Epithelial cell of esophagus (primary cell): ENCODE results near the gene TAS2R4.
"Not testable (repeated sequence)": the region's sequence is repeated elsewhere in the genome, so short reads cannot be mapped to it uniquely, and the experiment has no call there.

ENCODE experiments used
- DNase-seq: peaks from one replicate; pipeline ENCODE4 v3.0.0; 2010; ENCODE audit warnings: low read depth
- H3K4me3 ChIP-seq: 2 replicates; pipeline ENCODE4 v1.5.1; 2011; ENCODE audit warnings: mild to moderate bottlenecking, low read length, control low read depth
- CTCF ChIP-seq: IDR thresholded peaks from 2 replicates; pipeline ENCODE4 v1.5.1; 2011; ENCODE audit warnings: low read depth, mild to moderate bottlenecking, low read length, control low read depth, inconsistent platforms; ENCODE audit not compliant: insufficient read depth; ENCODE audit errors: missing control alignments

The TAS2R4 gene

DNA sequence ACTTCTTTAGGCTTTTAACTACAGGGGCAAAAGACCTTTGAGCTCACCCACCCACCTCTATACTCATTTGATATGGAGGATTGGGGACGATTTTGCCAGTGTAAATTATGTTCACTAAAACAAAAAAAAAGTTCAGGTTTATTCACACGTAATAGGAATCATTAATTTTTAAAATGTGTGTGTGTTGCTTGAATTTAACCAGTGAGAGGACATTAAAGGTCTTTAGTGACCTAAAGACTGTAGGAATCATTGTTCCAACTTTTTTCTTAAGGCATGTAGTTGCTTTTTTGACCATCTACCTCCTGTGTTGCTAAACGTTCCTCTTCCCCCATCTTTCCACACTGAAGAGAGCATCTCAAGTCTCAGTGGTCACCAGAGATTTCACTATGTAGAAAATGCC, 37.2 kb upstream of the TAS2R4 start:
- peak overlapping the region; percentile 89 for H3K4me3 ChIP-seq
- DNase-seq = no peak
- no peak for TF ChIP-seq CTCF

DNA sequence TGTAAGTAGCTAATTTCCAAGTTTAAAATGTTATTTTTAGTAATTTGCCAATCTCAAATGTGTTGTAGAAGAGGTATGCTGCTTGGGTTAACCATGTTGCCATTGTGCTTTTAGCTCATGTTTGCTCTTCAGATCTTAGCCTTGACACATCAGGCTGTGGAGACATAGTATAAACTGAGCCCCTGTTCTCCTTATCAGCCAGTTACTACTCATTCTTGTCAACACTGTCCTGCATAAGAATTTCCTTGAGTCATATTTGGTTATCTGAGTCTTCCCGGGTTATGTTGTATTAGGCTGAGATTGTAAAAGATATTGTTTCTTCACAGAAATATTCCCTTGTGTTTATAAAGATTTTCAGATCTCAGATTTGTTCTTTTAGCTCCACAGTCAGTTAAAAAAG, 34.2 kb upstream of the TAS2R4 start:
- DNase-seq = no peak
- no peak overlapping the region for H3K4me3 ChIP-seq
- no peak for TF ChIP-seq CTCF

DNA sequence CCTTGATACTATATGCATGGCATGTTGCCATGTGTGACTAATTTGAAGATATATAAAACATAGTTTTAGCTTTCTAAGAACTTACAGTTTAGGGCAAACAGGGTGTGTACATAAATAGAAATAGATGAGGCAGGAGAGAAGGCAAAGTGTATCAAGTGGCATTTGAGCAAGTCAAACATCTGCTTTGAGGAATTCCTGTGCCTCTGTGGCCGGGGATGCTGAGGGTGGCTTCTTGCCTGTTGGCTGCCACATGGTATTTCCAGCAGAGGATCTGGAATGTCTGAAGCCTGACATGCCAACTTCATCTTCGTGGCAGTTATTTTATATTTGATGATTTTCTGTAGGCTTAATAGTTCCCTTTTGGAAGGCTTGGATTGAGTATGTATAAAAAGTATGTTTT, 32.3 kb upstream of the TAS2R4 start:
- DNase-seq = no peak
- H3K4me3 ChIP-seq = no peak overlapping the region

GRCh38 chr7:141748396-141748795, 28.1 kb upstream of the TAS2R4 start:
- H3K4me3 ChIP-seq = no peak overlapping the region
- no peak for TF ChIP-seq CTCF
- DNase-seq = no peak

More for the DNA sequence above, 32.3 kb upstream of the TAS2R4 start:
- TF ChIP-seq CTCF = no peak

DNA sequence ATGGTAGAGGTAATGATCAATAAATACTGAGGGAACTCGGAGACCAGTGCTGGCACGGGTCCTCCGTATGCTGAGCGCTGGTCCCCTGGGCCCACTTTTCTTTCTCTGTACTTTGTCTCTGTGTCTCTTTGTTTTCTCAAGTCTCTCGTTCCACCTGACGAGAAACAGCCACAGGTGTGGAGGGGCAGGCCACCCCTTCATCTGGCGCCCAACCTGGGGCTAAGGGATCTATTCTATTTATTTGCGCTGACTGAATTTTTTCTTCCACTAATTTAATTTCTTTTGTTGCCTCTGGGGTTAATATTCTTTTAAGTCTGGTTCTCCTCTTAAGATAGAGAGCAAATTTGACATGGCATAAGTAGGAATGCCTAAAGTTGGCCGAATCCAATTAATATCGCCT, 24.6 kb upstream of the TAS2R4 start:
- H3K4me3 ChIP-seq, DNase-seq: not testable (repeated sequence)

DNA sequence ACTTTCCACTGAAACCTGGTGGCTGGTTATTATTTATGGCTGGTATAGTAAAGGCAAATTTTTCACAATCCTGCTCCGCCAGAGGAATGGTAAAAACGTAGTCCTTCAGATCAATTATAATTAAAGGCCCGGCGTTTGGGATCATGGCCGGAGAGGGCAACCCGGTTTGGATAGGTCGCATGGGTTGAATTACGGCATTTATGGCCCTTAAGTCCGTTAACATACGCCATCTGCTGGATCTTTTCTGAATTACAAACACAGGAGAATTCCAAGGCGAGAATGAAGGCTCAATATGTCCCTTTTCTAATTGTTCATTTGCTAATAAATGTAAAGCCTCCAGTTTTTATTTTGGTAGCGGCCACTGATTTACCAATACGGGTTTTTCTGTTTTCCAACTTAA, 23.8 kb upstream of the TAS2R4 start:
- no peak overlapping the region for H3K4me3 ChIP-seq
- TF ChIP-seq CTCF = peak; percentile 35
- DNase-seq = peak; percentile 15

DNA sequence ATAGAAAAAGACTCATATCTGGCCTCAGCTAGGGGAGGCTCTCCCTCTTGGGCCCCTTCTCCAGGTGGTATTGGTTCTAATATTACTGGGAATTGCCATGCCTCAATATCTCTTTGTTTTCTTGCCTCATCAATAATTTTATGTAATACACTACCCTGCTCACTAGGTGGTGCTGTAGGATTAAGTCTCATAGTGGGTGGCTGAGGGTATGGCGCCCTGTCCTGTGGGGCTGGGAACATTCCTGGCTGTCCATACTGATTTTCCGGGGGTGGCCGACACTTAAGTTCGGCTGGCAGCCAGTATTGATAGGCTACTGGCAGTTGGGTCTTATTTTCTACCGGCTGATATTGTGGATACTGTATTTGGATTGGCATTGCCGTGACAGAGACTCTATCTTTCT, 21.5 kb upstream of the TAS2R4 start:
- peak; percentile 42 for TF ChIP-seq CTCF
- peak; percentile 50 for DNase-seq
- no peak overlapping the region for H3K4me3 ChIP-seq

GRCh38 chr7:141763797-141764196, 12.7 kb upstream of the TAS2R4 start, which contains the start of gene TAS2R3:
TSS of gene TAS2R3 (plus strand) at chr7:141764097. CDS start at chr7:141764159, 62 bp downstream.
- DNase-seq = no peak
- no peak within 1 kb of the TSS for H3K4me3 ChIP-seq
- TF ChIP-seq CTCF = no peak

- H3K4me3 ChIP-seq, DNase-seq: not testable (repeated sequence)
Observed at GRCh38 chr7:141770083-141770583, 6.3 kb upstream of the TAS2R4 start.
